ENCODE data around the gene NEUROD2.

NEUROD2 gene

GRCh38 chr17:39609416-39610025 lies 1.8 kb upstream of the NEUROD2 start:
- TF ChIP-seq, protein P1, sequence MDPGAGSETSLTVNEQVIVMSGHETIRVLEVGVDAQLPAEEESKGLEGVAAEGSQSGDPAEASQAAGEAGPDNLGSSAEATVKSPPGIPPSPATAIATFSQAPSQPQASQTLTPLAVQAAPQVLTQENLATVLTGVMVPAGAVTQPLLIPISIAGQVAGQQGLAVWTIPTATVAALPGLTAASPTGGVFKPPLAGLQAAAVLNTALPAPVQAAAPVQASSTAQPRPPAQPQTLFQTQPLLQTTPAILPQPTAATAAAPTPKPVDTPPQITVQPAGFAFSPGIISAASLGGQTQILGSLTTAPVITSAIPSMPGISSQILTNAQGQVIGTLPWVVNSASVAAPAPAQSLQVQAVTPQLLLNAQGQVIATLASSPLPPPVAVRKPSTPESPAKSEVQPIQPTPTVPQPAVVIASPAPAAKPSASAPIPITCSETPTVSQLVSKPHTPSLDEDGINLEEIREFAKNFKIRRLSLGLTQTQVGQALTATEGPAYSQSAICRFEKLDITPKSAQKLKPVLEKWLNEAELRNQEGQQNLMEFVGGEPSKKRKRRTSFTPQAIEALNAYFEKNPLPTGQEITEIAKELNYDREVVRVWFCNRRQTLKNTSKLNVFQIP (CRISPR knock-in tag; IDR thresholded peaks at IDR 0.05; ENCODE audit: borderline replicate concordance, low read depth), result no peak
- TF ChIP-seq ARNTL (CRISPR knock-in tag; IDR thresholded peaks at IDR 0.05; ENCODE audit: borderline replicate concordance, low read depth), result no peak
- TF ChIP-seq TOX (CRISPR knock-in tag; IDR thresholded peaks at IDR 0.05; ENCODE audit: borderline replicate concordance), result no peak
- no peak for TF ChIP-seq TCF4 (CRISPR knock-in tag; IDR thresholded peaks at IDR 0.05; ENCODE audit: borderline replicate concordance)
- TF ChIP-seq ESRRG (CRISPR knock-in tag; IDR thresholded peaks at IDR 0.05), result no peak
- no peak for TF ChIP-seq ISL1 (CRISPR knock-in tag; IDR thresholded peaks at IDR 0.05)
- TF ChIP-seq ZC3H10 (CRISPR knock-in tag; IDR thresholded peaks at IDR 0.05), result no peak
- no peak for TF ChIP-seq ZNF8 (CRISPR knock-in tag; IDR thresholded peaks at IDR 0.05)
- TF ChIP-seq ZNF565 (CRISPR knock-in tag; conservative IDR thresholded peaks at IDR 0.05; ENCODE audit: low read depth), result no peak
- TF ChIP-seq ZNF70 (CRISPR knock-in tag; IDR thresholded peaks at IDR 0.05), result no peak
- TF ChIP-seq OSR1 (CRISPR knock-in tag; IDR thresholded peaks at IDR 0.05), result no peak
- TF ChIP-seq GLIS3 (CRISPR knock-in tag; IDR thresholded peaks at IDR 0.05), result no peak
- no peak for ATAC-seq

DNA sequence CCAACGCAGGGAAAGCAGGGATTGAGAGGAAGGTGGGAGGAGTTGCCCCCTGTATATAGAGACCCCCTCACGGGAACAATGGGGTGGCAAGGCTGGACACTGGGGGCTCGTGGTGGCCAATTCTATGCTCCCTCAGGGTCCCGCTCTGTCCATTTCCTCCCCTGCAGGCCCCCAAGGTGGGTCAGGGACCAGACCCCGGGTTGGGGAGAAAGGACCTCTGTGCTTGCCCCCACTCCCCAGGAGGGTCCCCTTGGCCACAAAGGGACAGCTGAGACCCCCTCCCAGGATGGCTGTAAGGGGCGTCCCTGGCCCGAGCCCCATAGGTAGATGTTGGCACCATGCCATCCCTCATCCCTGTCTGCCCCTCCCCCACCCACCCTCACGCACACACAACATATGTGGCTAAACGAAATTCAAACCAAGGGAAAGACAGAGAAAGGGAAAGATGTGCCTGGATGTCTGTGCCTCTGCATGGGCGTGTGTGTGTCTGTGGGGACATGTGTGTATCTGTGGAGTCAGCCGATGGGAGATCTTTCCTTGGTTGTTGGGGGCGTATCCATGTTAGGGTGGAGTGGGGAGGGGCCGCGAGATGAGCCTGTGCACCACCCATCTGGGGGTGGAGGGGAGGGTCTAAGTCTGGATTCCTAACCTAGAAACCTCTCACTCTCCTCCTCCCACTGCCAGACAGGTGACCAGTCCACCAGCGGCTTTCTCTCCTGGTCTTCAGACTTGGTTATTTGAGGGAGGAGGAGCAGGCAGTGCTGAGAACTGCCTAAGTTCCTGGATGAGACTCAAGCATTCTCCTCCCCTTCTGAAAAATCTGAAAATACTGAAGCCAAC lies 642 bp upstream of the NEUROD2 start:
- no peak for TF ChIP-seq ZNF70 (CRISPR knock-in tag; IDR thresholded peaks at IDR 0.05)
- TF ChIP-seq ZC3H10 (CRISPR knock-in tag; IDR thresholded peaks at IDR 0.05), result no peak
- TF ChIP-seq OSR1 (CRISPR knock-in tag; IDR thresholded peaks at IDR 0.05), result no peak
- no peak for TF ChIP-seq TCF4 (CRISPR knock-in tag; IDR thresholded peaks at IDR 0.05; ENCODE audit: borderline replicate concordance)
- TF ChIP-seq PPARA (CRISPR knock-in tag; IDR thresholded peaks at IDR 0.05; ENCODE audit: borderline replicate concordance), result no peak
- TF ChIP-seq ISL1 (CRISPR knock-in tag; IDR thresholded peaks at IDR 0.05), result no peak
- no peak for TF ChIP-seq ARNTL (CRISPR knock-in tag; IDR thresholded peaks at IDR 0.05; ENCODE audit: borderline replicate concordance, low read depth)
- TF ChIP-seq ZNF8 (CRISPR knock-in tag; IDR thresholded peaks at IDR 0.05), result no peak
- no peak for TF ChIP-seq SNAI2 (CRISPR knock-in tag; IDR thresholded peaks at IDR 0.05)
- TF ChIP-seq TOX (CRISPR knock-in tag; IDR thresholded peaks at IDR 0.05; ENCODE audit: borderline replicate concordance), result no peak
- TF ChIP-seq, protein P1 (CRISPR knock-in tag; IDR thresholded peaks at IDR 0.05; ENCODE audit: borderline replicate concordance, low read depth), result no peak
- TF ChIP-seq CSDC2 (CRISPR knock-in tag; IDR thresholded peaks at IDR 0.05), result no peak
- no peak for TF ChIP-seq ZFP3 (CRISPR knock-in tag; IDR thresholded peaks at IDR 0.05)
- TF ChIP-seq TSHZ2 (CRISPR knock-in tag; IDR thresholded peaks at IDR 0.05), result no peak
- no peak for TF ChIP-seq PATZ1 (CRISPR knock-in tag; IDR thresholded peaks at IDR 0.05; ENCODE audit: borderline replicate concordance)
- TF ChIP-seq BACH2 (CRISPR knock-in tag; IDR thresholded peaks at IDR 0.05; ENCODE audit: borderline replicate concordance), result no peak
- ATAC-seq, result no peak
